H1 (cell line): Measurements from ENCODE around the gene CENPF. TPM values are rescaled to one million over a fixed set of nuclear protein-coding genes. Genes with fewer than 3 reads are reported as not detected.

Experiments used
- BACH1 ChIP-seq: IDR thresholded peaks from 2 replicates; pipeline ENCODE4 v1.6.1; 2012; ENCODE audit warnings: low read length, improper control_type of control experiment
- BCL11A ChIP-seq, 2 experiments: IDR thresholded peaks; one replicate each; pipeline ENCODE4 v1.6.1; 2011; ENCODE audit warnings: low read depth in 2 of 2, low read length in 2 of 2, mild to moderate bottlenecking in 2 of 2
- CBX8 ChIP-seq: fragments of 300-800, 300-1000 bp; sonication (generic); IDR thresholded peaks from 2 replicates; pipeline ENCODE4 v1.7.1; 2016; ENCODE audit warnings: low read depth, low read length, borderline replicate concordance
- CREB1 ChIP-seq: IDR thresholded peaks from 2 replicates; pipeline ENCODE4 v1.6.1; 2012; ENCODE audit warnings: inconsistent platforms
- JUN ChIP-seq: IDR thresholded peaks from 2 replicates; pipeline ENCODE4 v1.6.1; 2011; ENCODE audit warnings: low read depth, mild to moderate bottlenecking, improper control_type of control experiment, low read length
- RAD21 ChIP-seq, 2 experiments: IDR thresholded peaks in 1 of 2; conservative IDR thresholded peaks in 1 of 2; 2 replicates each; pipeline ENCODE4 v1.6.1; 2011; ENCODE audit warnings: low read depth in 2 of 2, low read length in 2 of 2, improper control_type of control experiment in 1 of 2, inconsistent platforms in 1 of 2, mild to moderate bottlenecking in 1 of 2, moderate library complexity in 1 of 2
- RBBP5 ChIP-seq: IDR thresholded peaks from 2 replicates; pipeline ENCODE4 v1.7.1; 2012; ENCODE audit warnings: low read depth, mild to moderate bottlenecking, inconsistent platforms, low read length, moderate library complexity, borderline replicate concordance
- SP2 ChIP-seq: IDR thresholded peaks from 2 replicates; pipeline ENCODE4 v1.6.1; 2012; ENCODE audit warnings: mild to moderate bottlenecking, low read length, inconsistent platforms
- polyA plus RNA-seq, 7 experiments: library from polyadenylated mRNA; depleted of rRNA in 3 of 7; stranded (reverse) in 5 of 7; unstranded in 2 of 7; fragments of >200 nt in 5 of 7; fragments of 200-250 nt in 2 of 7; gene quantifications; 1 replicate in 5 of 7; 2 replicates in 1 of 7; 4 replicates in 1 of 7; pipeline versions ENCODE4 v1.2.1 to v1.2.3, GENCODE V29; 2011 to 2013; ENCODE audit warnings: missing spikeins in 2 of 7, mixed read lengths in 2 of 7
- total RNA-seq: library from RNA; stranded (reverse); fragmentation: NEBNext Ultra II Directional; extraction: Animal tissue kit (Norgen Biotek cat#: 25700); gene quantifications from 2 replicates; pipeline ENCODE4 v1.2.1, GENCODE V29; 2021

CENPF gene
- total and polyA plus RNA-seq, 2 of the 8 experiments (the other 6 are each of a cell fraction or from before 2014, with no cell fraction given) = 13.7 to 170 TPM

DNA sequence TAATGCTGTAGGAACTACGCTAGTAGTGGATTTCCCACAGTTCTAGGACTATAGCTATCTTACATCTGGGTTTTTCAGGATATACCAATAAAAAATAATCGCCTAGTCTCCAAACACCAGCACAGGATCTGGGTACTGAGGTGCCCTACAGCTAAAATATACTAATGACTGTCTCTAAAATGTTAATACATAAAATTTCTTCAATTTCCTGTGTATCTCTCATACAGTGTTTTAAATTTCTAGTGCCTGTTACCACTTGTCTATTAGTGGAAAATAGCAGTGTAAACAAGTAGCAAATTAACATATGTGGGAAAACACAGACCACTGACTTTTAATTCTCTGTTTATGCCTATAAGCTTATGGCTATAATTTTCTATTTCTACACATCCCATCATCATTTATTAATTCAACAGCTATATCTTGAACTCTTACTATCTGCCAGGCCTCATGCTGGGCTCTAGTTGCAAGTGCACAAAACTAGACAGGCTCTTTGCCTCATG, 35.5 kb upstream of the CENPF start (continued):
- no peak for TF ChIP-seq SP2
- TF ChIP-seq CREB1 = no peak
- TF ChIP-seq RAD21 (IDR thresholded peaks at IDR 0.05 in 1 of 2, conservative IDR thresholded peaks at IDR 0.05 in 1 of 2; ENCODE audit: low read depth in 2 of 2, low read length in 2 of 2) = no peak
- no peak for TF ChIP-seq RBBP5
- no peak for TF ChIP-seq JUN
- TF ChIP-seq CBX8 = no peak
- no peak for TF ChIP-seq BCL11A (IDR thresholded peaks at IDR 0.05; ENCODE audit: low read depth in 2 of 2, low read length in 2 of 2)
- no peak for TF ChIP-seq BACH1
